Measurements from ENCODE around the gene PSD2. TPM values are rescaled to one million over a fixed set of nuclear protein-coding genes. Genes with fewer than 3 reads are reported as not detected.
A peak's percentile ranks its signal among the peaks of the same experiment; 100 is the strongest.

PSD2 gene
- total RNA-seq, 4 donors from 2014 or later, result 0.08 to 0.13 (median 0.10) TPM; not detected in 1

- Histone ChIP-seq H3K36me3 (no peaks in the 10 kb centered on the region), H3K4me1 (peaks cover 38% of the 10 kb centered on the region), H3K9me3 (no peaks in the 10 kb centered on the region), H3K27ac (no peak overlapping the region), H3K4me3 (no peak overlapping the region), H3K27me3 (peaks cover 68% of the 10 kb centered on the region)
- no peak for DNase-seq (ENCODE audit: low spot score in 2 of 2)
- no peak for TF ChIP-seq CTCF (IDR thresholded peaks at IDR 0.05)
- no peak for TF ChIP-seq EP300 (IDR thresholded peaks at IDR 0.05)
- TF ChIP-seq POLR2A (IDR thresholded peaks at IDR 0.05), result no peak
- TF ChIP-seq POLR2AphosphoS5 (IDR thresholded peaks at IDR 0.05), result no peak
- WGBS, result 78% methylated on average over 1 of the region's 1 CpG
Observed at GRCh38 chr5:139751236-139751635, 44.4 kb upstream of the PSD2 start.

GRCh38 chr5:139752506-139753473 lies 42.8 kb upstream of the PSD2 start:
- no peaks in the 10 kb centered on the region for H3K36me3 ChIP-seq
- H3K27ac ChIP-seq, result no peak overlapping the region
- H3K27me3 ChIP-seq, result peaks cover 60% of the 10 kb centered on the region
- H3K4me3 ChIP-seq, result no peak overlapping the region
- no peaks in the 10 kb centered on the region for H3K9me3 ChIP-seq
- 31% methylated on average over 14 of the region's 16 CpGs for WGBS
- TF ChIP-seq POLR2A (IDR thresholded peaks at IDR 0.05) (no peak), CTCF (IDR thresholded peaks at IDR 0.05) (no peak), EP300 (IDR thresholded peaks at IDR 0.05) (no peak), POLR2AphosphoS5 (IDR thresholded peaks at IDR 0.05) (no peak)
- peaks cover 24% of the 10 kb centered on the region for H3K4me1 ChIP-seq
- no peak for DNase-seq (ENCODE audit: low spot score in 2 of 2)

- DNase-seq (ENCODE audit: low spot score in 2 of 2), result no peak
- Histone ChIP-seq H3K4me3 (peak overlapping the region; percentile 26), H3K36me3 (no peaks in the 10 kb centered on the region), H3K27ac (no peak overlapping the region), H3K4me1 (peaks cover 12% of the 10 kb centered on the region), H3K9me3 (no peaks in the 10 kb centered on the region), H3K27me3 (peaks cover 48% of the 10 kb centered on the region)
- no peak for TF ChIP-seq CTCF (IDR thresholded peaks at IDR 0.05)
- no peak for TF ChIP-seq POLR2AphosphoS5 (IDR thresholded peaks at IDR 0.05)
- no peak for TF ChIP-seq EP300 (IDR thresholded peaks at IDR 0.05)
- TF ChIP-seq POLR2A (IDR thresholded peaks at IDR 0.05), result no peak
- 19% methylated on average over 37 of the region's 52 CpGs for WGBS
Observed at GRCh38 chr5:139755892-139756671, 39.5 kb upstream of the PSD2 start.

GRCh38 chr5:139756971-139757370 lies 38.6 kb upstream of the PSD2 start:
- no peak overlapping the region for H3K4me3 ChIP-seq
- H3K4me1 ChIP-seq, result peaks cover 12% of the 10 kb centered on the region
- no peaks in the 10 kb centered on the region for H3K9me3 ChIP-seq
- no peak overlapping the region for H3K27ac ChIP-seq
- DNase-seq (ENCODE audit: low spot score in 2 of 2), result no peak
- TF ChIP-seq POLR2A (IDR thresholded peaks at IDR 0.05) (no peak), POLR2AphosphoS5 (IDR thresholded peaks at IDR 0.05) (no peak), CTCF (IDR thresholded peaks at IDR 0.05) (no peak), EP300 (IDR thresholded peaks at IDR 0.05) (no peak)
- H3K36me3 ChIP-seq, result no peaks in the 10 kb centered on the region
- 94% methylated on average over 2 of the region's 2 CpGs for WGBS
- peaks cover 48% of the 10 kb centered on the region for H3K27me3 ChIP-seq
